Activated T-cell treated with anti-CD3 and anti-CD28 coated beads, Interleukin-2, amount 50 U/mL, for 48 hours (primary cell): ENCODE measurements around the gene EHBP1.
"Not testable (repeated sequence)": the region's sequence is repeated elsewhere in the genome, so short reads cannot be mapped to it uniquely, and the experiment has no call there.

ENCODE experiments used
- DNase-seq, 2 experiments: peaks; one replicate each; pipeline ENCODE4 v3.0.0-alpha.2; 2020

EHBP1 gene

DNA sequence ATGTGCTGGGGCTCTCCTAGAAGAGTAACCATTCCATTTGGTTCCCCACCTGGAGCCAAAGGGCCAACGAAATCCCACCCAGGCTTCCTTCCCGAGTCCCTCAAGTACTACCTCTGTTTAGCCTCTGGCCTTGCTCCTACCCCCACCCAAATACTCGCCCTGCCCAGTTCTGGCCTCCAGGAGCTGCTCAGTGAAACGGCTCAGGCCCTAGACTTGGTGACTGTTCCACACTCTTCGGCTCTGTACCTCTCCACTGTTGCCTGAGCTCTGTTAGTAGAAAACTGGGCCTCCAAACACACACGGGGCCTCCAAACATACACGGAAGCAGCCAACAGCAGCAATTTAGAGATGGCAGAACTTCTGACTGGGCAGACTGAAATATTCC lies 349.3 kb downstream of the EHBP1 start:
- peak; percentile 23 to 25 for DNase-seq

DNA sequence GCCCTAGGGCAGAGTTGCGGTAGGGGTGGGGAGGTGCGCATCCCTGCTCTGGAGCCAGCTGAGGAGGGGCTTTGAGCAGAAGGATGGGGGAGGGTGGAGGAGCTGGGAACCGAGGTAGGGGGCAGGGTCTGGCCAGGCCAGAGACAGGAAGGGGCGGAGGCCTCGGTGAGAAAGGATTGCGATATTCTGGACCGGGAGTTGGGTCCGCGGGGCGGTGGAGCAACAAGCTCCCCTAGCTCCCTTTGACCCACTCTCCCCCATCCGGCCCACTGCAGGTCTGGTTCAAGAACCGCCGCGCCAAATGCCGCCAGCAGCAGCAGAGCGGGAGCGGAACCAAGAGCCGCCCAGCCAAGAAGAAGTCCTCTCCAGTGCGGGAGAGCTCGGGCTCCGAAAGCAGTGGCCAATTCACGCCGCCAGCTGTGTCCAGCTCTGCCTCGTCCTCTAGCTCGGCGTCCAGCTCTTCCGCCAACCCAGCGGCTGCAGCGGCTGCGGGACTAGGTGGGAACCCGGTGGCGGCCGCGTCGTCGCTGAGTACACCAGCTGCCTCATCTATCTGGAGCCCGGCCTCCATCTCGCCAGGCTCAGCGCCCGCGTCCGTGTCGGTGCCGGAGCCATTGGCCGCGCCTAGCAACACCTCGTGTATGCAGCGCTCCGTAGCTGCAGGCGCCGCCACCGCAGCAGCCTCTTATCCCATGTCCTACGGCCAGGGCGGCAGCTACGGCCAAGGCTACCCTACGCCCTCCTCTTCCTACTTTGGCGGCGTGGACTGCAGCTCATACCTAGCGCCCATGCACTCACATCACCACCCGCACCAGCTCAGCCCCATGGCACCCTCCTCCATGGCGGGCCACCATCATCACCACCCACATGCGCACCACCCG lies 350.0 kb downstream of the EHBP1 start:
- DNase-seq: peak; percentile 35 to 49

DNA sequence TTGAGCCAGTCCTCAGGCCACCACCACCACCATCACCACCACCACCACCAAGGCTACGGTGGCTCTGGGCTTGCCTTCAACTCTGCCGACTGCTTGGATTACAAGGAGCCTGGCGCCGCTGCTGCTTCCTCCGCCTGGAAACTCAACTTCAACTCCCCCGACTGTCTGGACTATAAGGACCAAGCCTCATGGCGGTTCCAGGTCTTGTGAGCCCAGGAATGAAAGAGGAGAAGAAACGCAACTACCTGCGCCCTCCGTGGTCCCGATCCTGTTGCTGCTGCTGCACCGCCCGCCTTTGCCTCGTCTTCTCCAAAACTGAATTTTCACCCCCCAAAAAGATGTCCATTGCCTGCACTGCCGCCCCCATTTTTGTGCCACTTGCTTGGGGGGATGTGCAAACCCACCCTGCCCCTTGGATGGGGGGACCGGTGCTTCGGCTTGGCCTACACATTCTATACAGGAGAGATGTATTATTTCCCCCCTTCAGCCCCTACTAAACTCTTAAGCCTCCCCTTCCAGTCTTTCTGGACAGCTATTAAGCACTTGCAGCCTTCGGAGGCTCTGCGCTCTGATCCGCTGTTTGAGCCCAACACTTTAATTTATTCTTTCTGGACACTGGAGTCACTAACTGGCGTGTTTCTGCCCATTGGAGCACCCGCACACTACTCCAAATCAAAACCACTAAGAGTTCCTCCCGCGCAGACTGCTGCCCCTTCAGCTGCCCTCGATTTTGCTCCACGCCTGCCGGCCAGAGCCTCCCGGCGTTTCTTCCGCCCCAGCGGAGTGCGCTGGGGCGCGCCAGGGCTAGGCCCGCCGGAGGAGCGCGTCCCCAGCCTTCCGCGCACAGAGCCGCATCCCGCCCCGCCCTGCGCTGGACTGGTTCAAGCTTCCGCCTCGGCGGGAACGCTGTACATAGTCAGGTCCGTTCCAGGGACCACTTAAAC lies 350.9 kb downstream of the EHBP1 start:
- peak; percentile 48 to 58 for DNase-seq

DNA sequence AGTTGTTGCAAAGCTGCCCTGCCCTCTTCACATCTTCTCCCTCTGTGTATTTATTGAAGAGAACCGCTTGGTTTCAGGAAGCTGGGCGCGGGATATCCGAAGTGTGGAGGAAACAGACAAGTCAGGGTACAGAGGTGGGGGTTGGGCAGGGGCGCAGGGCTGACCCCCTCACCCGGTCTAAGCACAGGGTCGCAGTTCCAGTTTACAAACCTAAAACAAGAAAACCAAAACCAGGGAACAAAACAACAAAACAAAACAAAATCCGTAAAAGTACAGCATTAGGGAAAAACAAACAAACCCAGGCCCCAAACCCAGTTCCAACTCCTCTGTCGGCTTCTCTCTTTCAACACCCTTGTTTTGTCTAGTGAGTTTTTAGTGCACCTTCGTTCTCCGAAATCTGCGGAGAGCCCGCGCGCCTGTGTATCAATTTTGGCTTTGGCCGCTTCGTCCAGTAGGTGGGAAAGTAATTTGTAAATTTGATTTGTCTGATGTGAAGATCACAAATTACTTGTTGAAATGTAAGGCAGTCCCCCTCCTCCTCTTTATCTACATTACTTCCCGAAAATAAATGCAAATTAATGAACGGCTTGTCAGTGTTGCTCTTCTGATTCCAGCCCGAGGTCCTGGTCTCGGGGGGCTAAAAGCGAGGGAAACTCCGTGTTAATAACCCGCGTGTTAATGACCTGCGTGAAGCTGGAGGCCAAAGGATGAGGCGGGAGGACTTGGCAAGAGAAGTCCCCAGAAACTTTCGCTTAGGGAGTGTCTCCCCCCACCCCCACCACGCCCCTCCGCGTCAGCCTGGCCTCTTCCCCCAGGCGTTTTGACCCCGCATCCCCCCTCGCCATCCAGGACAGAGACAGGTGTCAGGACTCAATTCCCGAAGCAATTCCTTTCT lies 352.0 kb downstream of the EHBP1 start:
- DNase-seq: peak in 1 of 2 experiments; percentile 26

DNA sequence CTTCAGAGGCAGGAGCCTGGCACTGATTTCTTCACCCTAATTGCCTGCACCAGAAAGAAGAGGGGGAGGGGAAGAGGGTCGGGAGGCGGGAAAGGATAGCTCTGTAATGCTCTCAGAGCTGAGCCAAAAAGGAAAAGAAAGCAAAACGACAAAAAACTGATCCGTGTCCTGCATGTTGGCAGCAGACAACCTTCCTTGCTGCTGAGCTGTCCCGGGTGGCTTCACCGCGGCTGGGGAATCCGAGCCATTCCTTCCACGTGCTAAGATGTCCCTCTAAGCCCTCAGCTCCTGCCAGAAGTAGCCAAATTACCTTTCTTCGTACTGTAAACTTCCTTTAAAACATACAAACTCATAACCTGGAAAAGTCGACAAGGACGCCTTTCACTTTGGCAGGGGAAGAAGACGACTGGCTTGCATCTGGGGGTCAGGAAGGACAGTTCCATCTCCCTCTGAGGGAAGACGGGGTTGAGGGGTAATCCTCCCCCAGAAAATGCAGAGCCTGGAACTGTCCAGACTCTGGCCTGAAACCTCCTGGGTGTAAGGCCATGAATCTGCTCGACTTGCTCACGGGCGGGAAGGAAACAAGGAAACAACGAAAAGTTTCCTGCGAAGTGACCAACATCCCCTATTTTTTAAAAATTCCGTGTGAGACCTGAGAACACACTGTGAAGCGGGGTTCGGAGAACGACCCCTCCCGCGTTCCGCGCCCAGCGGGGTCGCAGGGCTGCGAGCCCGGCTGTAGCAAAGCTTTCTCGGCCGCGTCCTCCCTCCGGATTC lies 352.8 kb downstream of the EHBP1 start:
- DNase-seq: peak; percentile 31 to 37

DNA sequence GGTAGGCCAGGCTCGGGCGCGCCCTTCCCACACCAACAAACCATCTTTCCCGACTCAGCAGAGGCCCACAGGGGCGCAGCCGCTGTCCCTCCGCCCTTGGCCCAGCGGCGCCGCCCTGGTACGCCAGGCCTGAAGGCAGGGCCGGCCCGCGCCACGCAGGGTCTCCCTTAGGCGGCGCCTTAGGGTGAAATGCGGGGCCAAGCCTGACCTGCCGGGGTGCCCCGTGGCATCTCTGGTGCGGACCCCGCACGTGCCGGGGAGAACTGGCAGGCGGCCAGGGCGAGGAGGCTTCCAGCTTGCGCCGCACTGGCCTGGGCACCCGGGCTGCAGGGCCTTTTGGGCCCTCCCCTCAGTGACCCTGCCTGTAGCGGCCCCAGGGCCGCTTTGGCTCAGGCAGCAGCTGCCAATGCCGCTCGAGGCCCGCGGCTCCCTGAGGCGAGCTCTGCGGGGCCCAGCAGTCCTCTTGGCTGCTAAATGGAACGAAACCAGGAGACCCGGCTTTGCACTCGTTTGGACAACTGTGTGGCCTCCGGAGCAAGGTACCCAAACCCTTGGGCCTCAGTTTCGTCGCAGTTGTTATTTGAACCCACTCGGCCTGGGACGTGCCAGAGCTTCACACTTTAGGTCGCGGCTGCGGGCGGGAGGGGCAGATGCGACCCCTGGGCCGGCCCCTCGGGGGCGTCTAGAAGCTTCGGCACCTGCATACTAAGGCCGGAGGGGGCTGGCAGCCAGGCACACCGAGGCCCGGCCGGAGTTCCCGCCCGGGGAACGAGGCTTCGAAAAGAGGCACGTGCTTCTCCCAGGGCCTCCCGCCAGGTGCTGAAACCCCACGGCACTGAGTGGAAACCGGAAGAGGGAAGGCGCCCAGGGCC lies 353.6 kb downstream of the EHBP1 start:
- DNase-seq: peak; percentile 38 to 40

DNA sequence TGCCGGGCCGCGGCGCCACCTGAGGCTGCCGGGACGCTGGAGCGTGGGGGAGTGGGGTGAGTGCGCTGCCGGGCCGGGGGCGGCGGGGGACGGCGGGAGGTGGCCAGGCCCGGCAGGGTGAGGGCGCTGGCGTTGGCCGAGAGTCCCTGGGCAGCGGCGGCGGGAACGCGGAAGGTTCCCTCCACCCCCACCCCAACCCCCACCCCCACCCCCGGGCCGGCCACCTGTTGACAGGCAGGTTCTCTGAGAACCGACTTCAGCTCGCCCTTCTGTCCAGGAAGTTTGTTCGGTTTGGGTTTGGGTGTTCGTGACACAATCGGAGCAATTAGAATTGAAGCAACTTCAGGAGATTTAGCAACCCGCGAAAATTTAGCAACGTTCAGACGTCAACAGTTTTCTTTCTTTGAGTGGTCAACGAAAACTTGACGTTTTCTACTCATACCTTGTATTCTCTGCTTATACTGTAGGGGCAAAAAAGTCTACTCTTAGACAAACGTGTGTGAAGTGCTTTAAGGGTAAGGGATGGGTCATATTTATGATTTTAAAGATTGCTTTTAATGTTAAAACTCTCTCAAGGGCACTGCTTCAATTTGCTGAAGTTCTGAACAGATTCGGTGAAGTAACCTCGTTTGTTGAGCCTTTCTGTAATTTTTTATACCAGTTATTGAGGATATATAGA lies 354.4 kb downstream of the EHBP1 start:
- DNase-seq: no peak

DNA sequence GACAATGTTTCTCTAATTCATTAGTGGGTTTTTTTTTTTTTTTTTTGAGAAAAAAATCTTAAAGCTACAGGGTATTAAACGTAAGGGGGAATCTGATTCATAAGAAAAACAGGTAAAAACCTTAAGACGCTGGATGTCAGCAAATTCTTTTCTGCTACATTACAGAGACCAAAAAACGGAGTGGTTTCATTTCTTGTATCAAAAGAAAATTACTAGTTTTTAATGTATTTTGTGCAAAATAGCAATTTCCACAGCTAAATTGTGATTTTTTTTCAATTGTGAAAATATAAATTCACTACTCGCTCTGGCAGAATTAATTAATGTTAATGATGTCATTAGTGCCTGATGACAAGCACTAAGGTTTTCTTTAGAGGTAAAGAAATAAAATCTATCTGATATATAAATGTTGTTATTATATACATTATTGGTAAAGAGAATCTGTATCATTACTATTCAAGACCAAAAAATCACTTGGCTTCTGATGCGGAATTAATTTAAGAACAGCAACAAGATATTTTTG lies 355.0 kb downstream of the EHBP1 start:
- no peak for DNase-seq

DNA sequence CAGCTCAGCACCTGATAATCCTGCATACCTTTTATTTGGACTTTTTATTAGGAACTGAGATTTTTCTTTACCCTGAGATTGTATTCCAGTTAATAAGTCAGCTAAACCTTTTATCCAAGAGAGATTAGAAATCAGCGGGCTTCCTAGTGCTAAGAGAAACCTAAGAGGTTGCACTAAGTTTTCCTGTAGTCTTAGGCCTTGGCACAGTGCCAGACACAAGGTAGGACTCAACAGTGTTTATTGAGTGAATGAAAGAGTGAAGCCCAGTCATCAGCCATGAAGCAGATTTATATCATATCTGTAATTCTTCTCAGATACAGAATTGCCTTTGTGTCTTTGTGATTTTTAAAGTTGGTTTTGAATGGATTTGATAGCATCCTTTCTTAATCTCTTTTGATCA lies 358.7 kb downstream of the EHBP1 start:
- DNase-seq: no peak

DNA sequence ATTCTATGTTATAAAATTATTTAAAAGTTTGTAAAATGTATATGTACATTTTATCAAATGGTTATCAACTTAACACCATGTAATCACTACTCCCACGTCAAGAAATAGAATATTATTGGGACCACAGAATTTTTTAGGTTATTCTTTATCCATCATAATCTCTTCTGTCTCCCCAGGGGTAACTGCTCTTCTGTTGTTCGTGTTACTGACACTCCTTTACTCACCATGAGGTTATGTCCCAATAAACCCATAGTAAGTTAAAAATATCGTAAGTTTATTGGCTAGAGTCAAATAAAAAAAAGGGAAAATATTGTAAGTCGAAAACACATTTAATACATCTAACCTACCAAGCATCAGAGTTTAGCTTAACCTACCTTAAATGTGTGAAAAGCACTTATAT lies 359.1 kb downstream of the EHBP1 start:
- DNase-seq: no peak

DNA sequence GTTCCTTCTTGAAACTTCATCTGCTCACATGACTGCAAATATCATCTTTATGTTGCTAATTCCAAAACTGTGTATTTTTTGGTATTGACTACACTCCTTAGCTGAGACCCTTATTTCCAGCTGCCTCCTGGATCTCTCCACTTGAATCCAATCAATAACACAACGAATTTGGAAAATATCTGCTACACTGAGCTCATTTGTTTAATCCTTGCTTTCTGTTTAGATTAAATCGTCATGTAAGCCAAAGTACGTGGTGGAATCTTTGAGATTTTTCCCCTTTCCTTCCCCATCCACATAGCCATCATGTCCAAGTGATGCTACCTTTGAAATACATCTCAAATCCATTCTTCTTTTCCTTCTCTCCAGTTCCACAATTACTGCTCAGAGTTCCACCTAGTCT lies 360.8 kb downstream of the EHBP1 start:
- no peak for DNase-seq

DNA sequence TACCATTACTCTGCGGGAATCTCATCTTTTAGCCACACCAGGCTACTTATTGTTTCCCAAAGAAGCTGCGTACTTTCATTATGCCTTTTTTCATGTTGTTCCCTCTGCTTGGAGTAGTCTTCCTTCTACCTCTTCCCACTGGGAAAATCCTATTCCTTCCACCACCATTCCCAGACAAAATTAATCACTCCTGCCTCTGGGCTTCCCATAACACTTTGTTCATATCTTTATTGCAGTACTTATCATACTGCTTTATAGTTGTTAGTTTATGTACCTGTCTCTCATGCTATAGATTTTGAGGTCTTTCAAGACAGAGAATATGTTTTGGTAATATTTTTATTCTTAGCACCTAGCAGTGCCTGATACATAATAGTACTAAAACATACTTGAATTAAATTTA lies 361.3 kb downstream of the EHBP1 start:
- no peak for DNase-seq

DNA sequence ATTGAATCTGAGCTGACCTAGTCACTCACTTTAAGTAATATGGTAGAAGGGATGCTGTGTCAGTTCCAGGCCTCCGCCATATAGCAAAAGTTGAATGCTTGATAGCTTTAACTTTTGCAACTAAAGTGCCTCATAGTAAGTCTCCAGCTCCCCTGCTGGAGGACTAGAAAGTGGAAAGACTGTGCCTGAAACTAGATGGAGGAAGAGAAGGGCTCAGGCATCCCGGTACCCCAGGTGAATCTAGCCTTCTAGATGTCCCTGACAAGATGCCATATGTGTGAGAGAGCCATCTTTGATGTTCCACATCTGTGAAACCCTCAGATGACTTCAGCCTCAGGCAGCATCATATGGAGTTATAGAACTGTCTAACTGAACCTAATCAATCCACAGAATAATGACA lies 366.2 kb downstream of the EHBP1 start:
- no peak for DNase-seq

DNA sequence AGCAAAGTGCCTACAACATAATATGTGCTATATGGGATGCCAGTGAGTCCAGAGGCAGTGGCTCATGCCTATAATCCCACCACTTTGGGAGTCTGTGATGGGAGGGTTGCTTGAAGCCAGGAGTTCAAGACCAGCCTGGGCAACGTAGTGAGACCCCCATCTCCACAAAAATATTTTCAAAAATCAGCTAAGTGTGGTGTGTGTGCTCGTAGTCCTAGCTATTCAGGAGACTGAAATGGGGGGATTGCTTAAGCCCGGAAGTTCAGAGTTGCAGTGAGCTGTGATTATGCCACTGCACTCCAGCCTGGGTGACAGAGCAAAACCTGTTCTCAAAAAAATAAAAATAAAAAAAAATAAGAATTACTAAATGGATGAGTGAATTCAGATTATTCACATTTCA lies 368.5 kb downstream of the EHBP1 start:
- no peak for DNase-seq

DNA sequence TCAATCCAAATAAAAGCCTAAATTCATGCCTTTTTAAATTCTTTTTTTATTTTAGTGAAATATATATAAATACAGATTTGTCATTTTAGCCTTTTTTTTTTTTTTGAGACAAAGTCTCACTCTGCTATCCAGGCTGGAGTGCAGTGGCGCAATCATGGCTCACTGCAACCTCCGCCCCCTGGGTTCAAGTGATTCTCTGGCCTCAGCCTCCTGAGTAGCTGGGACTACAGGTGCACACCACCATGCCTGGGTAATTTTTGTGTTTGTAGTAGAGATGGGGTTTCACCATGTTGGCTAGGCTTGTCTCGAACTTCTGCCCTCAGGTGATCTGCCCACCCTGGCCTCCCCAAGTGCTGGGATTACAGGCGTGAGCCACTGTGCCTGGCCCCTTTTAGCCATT lies 368.9 kb downstream of the EHBP1 start:
- DNase-seq: not testable (repeated sequence)

DNA sequence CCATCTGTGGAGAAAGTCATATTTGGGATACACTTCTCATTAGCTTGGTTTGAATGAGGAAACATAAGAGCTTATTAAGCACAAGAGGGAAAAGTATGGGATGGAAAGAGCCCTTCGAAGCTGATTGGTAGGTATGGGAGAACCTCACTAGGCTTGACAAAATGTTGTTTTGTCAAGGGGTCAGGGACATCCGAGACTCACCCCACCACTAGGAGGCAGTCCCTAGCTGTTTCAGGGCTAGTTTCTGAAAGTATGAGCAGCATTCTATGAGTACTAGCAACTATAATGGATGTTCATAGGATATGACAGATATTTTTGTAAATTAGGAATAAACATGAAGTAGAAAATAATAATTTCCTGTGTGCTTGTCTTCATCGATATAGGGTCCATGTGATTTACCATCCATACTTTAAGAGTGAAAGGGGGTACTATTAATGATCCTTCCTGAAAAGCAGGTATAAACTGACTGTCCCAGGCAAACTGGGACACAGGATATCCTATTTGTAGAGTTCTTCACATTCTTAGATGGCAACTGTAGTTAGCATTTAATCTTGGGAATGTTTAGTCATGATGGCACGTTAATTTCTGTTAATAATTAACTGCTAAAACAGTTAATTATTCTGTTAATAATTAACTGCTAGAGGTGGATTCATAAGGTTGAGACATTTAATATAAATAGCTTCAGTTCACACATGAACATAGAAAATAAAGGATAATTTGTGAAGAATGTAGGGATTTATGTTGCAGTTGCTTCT lies 373.5 kb downstream of the EHBP1 start:
- DNase-seq: peak in 1 of 2 experiments; percentile 20

DNA sequence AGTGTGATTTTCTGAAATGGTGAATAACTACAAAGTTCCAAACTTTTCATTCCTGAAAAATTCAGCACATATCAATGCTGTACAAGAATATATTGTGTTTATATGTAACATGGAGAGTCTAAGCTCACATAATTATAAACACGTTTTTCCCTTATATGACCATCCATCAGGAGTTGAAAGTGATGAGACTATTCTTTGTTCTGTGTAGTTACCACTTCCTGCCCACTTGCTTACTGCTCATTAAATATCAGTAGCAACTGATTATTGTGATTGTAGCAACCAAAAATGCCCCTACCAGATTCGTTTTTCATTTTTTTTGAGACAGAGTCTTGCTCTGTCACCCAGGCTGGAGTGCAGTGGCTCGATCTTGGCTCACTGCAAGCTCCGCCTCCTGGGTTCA lies 375.9 kb downstream of the EHBP1 start:
- DNase-seq: no peak

DNA sequence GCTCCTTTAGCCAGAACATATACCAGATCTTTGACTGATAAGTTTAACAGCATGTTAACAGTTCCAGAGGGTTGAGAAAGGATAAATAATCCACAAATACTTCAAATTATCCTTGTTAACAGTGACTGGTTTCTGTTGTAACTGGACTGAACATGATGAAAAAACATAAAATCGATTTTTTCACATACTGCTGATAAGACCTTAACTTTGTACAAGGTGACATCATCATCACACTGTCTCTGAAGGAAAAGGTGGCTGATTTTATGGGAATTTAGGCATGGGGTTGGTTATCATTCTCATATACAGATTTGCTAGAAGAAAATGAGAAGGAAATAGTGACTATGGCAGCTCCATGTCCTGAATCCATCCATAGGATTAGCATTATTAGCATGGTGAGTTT lies 381.2 kb downstream of the EHBP1 start:
- DNase-seq: no peak

DNA sequence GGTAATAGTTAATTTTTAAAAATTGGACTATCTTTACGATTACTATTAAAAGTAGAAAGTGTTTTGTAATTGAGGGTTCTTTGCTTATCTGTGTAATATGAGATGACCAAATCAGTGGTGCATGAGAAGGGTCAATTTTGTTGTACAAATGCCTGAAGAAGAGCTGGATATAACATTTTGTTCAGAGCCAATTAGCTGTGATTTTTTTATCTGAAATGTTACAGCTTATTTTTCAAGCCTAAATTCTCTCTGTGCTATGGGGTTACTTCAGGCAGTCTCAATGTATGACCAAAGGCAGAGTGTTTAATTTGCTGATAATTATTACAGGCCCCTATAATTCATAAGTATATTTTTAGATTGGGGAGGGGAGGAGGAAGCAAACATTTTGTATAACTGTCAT lies 386.9 kb downstream of the EHBP1 start:
- no peak for DNase-seq
